Epithelial cell of esophagus (primary cell): ENCODE results near the gene ALK.

Source experiments
- DNase-seq: peaks from one replicate; pipeline ENCODE4 v3.0.0; 2010; ENCODE audit warnings: low read depth
- H3K4me3 ChIP-seq: 2 replicates; pipeline ENCODE4 v1.5.1; 2011; ENCODE audit warnings: mild to moderate bottlenecking, low read length, control low read depth
- TF ChIP-seq, protein P1 (sequence below): IDR thresholded peaks from 2 replicates; pipeline ENCODE4 v1.5.1; 2011; ENCODE audit warnings: low read depth, mild to moderate bottlenecking, low read length, control low read depth, inconsistent platforms; ENCODE audit not compliant: insufficient read depth; ENCODE audit errors: missing control alignments

Gene ALK

DNA sequence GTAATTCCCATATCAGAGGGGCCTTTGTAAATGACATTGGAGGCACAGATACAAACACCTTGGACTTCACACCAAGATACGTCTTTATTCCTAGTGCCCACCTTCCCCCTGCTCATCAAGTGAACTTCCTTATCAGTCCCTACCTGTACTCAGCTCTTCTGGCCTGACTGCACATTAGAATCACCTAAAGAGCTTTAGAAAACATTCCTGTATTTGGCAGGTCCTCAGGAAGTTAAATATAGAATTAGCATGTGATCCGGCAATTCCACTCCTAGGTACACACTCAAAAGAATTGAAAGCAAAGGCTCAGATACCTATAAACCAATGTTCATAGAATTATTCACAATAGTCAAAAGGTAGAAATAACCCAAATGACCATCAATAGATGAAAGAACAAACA is 46.6 kb downstream of the ALK start:
- no peak for DNase-seq
- TF ChIP-seq, protein P1, sequence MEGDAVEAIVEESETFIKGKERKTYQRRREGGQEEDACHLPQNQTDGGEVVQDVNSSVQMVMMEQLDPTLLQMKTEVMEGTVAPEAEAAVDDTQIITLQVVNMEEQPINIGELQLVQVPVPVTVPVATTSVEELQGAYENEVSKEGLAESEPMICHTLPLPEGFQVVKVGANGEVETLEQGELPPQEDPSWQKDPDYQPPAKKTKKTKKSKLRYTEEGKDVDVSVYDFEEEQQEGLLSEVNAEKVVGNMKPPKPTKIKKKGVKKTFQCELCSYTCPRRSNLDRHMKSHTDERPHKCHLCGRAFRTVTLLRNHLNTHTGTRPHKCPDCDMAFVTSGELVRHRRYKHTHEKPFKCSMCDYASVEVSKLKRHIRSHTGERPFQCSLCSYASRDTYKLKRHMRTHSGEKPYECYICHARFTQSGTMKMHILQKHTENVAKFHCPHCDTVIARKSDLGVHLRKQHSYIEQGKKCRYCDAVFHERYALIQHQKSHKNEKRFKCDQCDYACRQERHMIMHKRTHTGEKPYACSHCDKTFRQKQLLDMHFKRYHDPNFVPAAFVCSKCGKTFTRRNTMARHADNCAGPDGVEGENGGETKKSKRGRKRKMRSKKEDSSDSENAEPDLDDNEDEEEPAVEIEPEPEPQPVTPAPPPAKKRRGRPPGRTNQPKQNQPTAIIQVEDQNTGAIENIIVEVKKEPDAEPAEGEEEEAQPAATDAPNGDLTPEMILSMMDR = no peak
- H3K4me3 ChIP-seq = no peak overlapping the region

DNA sequence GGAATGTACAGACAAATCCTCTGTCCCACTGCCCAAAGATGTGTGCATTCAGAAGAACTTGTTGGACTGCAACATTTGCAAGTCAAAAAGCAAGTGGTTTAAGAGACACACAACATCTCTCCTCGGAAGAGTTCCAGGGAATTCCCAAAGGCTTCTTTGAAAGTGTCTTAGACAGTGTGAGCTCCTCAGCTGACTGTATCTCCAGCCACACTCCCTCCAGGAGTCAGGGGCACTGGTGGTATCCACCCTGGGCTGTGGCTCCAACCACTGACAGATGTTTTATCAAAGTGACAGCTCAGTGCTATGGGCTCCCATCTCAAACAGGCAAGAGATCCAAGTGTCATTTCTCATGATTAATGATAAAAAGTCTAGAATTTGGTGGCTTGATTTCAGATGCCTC is 48.5 kb downstream of the ALK start:
- no peak overlapping the region for H3K4me3 ChIP-seq
- TF ChIP-seq, protein P1 = no peak
- DNase-seq = no peak

DNA sequence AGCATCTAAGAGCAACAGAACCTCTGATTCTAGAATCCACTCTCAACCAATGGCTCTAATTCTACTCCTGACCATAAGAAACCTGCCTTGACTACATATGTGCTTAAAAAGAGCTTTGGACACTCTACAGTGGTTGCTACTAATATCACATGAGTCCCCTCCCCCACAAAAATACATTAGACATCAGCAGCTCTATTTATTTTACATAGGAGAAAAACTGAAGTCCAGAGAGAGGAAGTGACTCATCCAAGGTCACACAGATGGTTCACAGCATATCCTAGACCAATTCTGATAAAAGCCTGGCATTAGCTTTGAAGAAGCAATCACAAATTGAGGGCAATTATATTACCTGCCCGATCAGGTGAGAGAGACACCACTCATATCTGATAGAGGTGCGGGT is 49.8 kb downstream of the ALK start:
- H3K4me3 ChIP-seq = no peak overlapping the region
- no peak for DNase-seq
- TF ChIP-seq, protein P1 = no peak

DNA sequence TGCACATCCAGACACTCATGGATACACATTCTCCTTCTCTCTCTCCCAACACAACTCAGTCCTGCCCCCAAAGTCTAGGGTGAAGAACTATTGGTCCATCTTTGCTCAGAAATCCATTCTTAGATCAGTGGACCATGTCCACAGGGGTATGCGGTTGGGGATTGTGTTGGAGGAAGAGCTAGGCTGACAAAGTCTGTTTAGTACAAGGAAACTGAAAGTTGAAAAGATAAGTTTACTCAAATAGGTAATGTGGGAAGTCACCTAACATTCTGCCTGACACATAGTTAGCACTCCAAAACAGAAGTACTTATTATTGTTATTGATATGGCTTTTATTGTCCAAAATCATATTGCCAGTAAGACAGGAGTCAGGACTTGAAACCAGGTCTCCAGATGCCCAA is 55.9 kb downstream of the ALK start:
- DNase-seq = no peak
- no peak overlapping the region for H3K4me3 ChIP-seq
- TF ChIP-seq, protein P1 = no peak

DNA sequence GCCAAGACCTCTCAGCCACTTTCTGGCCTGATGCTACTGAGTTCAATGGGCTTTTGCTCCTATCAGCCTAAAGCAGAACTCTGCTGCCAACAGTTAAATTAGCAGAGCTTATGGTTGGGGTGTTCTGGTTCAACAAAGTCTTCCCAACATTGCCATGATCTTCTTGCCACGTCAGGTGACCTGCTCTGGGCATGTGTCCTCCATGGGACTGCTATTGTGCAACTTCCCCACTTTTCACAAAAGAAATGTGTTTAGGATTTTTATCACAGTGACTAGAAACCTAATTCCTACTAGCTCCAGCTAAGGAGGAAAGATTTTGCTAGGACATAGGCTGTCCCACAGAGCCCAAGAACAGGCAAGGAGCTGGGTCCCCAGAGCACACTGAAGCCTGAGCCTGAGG is 56.4 kb downstream of the ALK start:
- DNase-seq = no peak
- TF ChIP-seq, protein P1 = no peak
- H3K4me3 ChIP-seq = no peak overlapping the region

DNA sequence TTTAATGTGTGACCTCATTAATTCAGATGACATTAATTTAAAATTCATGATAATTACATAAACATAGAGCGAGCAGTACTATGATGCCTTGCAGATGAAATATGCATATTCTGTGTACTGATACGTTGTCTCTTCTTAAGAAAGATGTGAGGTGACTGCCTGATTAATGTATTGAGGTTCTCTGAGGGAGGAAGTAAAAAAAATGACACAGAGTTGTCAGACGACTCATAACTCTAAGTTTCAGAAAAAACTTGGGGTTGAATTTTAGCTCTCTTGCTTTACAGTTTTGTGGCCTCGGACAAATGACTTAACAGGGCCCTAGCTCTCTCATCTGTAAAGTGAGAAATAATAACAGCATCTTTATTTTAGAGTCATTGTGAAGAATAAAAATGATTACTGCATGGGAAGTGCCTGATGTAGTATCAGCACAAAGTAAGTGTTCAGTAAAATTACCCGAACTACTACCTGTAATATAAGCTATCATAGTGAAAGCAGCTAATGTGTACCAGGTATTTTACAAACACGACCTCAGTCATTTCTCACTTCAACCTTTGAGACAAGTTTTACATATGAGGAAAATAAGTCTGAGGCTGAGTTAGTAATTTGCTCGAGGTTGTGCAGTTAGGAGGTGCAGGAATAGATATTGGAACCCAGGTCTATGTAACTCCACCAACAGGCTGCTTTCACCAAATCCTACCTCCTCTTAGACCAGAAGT is 65.3 kb downstream of the ALK start:
- H3K4me3 ChIP-seq = no peak overlapping the region
- TF ChIP-seq, protein P1 = no peak
- DNase-seq = no peak

DNA sequence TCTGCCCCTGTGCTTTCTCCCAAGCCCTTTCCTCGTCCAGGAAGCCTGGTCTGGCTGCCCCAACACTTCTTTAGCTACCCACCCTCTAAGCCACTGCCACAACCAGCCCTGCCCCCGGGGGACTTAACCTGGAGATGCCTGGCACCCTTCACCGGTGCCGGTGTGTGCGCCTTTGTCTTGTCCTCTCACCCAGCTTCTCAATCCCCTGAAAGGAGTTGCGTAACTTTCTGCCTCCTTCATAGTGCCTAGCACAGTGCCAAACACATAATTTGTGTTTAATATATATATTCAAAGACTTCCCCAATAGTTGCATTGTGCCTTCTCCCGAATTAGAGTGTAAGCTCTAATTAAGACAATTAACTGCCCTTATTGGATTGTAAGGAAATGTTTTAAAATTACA is 70.6 kb downstream of the ALK start:
- H3K4me3 ChIP-seq = no peak overlapping the region
- TF ChIP-seq, protein P1 = no peak
- DNase-seq = no peak
